ENCODE results near the gene TAS2R9. TPM values are rescaled to one million over a fixed set of nuclear protein-coding genes. Genes with fewer than 3 reads are reported as not detected.

Gene TAS2R9
- total RNA-seq (not detected in 2 replicates), polyA plus RNA-seq (not detected in 2 replicates), polyA minus RNA-seq (0.66 and 1.3 TPM in 2 replicates), Bru-seq, nascent RNA (percentile 36 among the genes with signal in this experiment), BruChase-seq, experiment 1, labeled RNA remaining after a 6-hour chase (percentile 33 among the genes with signal in this experiment), BruChase-seq, experiment 2, labeled RNA remaining after a 2-hour chase (percentile 54 among the genes with signal in this experiment)
- polyA plus RNA-seq (2011; cell fraction: cytosol; rRNA removed) = not detected in 2 replicates
- 0.49 and 1.0 TPM in 2 replicates for polyA plus RNA-seq (2011; cell fraction: nucleus; rRNA removed)
- not detected in 2 replicates for polyA plus RNA-seq (2012)
- not detected for polyA minus RNA-seq (2011; cell fraction: cytosol; rRNA and poly(A)+ RNA removed)
- 6.7 and 6.8 TPM in 2 replicates for polyA minus RNA-seq (2011; cell fraction: nucleus; rRNA and poly(A)+ RNA removed)
- long read RNA-seq = 0 reads

DNA sequence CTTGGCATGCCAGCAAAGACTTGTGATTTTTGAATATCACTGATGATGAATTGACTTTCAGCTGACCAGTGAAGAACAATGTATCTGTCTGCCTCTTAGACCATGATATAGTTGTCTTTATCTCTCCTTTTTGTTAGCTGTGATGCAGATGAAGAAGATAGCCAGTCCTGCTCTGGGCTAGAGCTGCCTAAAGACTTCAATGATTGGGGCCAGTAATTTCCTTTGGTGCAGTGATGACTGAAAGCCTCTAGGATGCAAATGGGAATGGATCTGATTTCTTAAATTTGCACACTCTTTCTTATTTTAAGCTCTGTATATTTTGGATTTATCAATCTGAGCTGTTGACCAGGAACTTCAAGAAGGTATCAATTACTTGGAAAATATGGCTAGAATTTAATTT lies at the start of gene TAS2R9:
TAS2R9 (minus strand) TSS at position 101 of the 400 bp plus-strand sequence; CDS start at position 8, 93 bp downstream.
- Histone ChIP-seq H3K9me1 (replicated peaks; ENCODE audit: control insufficient read depth, extremely low read depth, insufficient read depth, low read length) (no peaks in the 10 kb centered on the region), H4K20me1 (replicated peaks; ENCODE audit: control insufficient read depth, extremely low read depth, insufficient read depth, low read length) (no peaks in the 10 kb centered on the region), H3K4me2 (ENCODE audit: insufficient read depth, low read length) (no peak within 1 kb of the TSS), H3K4me3 (replicated peaks in 1 of 3; ENCODE audit: insufficient read depth in 1 of 3, low read depth in 1 of 3, low read length in 3 of 3) (no peak within 1 kb of the TSS), H2AFZ (ENCODE audit: low read depth, low read length) (no peak within 1 kb of the TSS), H3K79me2 (ENCODE audit: control insufficient read depth, insufficient read depth, low read length) (no peaks in the 10 kb centered on the region), H3K27me3 (ENCODE audit: control insufficient read depth in 2 of 2, insufficient read depth in 2 of 2, low read length in 2 of 2) (peaks cover 4 to 19% of the 10 kb centered on the region in 2 experiments), H3K9me3 (replicated peaks; ENCODE audit: control insufficient read depth, insufficient read depth, low read length) (no peaks in the 10 kb centered on the region), H3K9ac (replicated peaks; ENCODE audit: extremely low read depth, insufficient read depth, low read length) (no peak within 1 kb of the TSS), H3K27ac (ENCODE audit: insufficient read depth, low read depth, low read length) (no peak within 1 kb of the TSS), H3K4me1 (ENCODE audit: control insufficient read depth, extremely low read depth, insufficient read depth, low read length) (no peaks in the 10 kb centered on the region), H3K36me3 (ENCODE audit: control insufficient read depth in 2 of 2, extremely low read depth in 1 of 2, insufficient read depth in 2 of 2, low read length in 2 of 2) (no peaks in the 10 kb centered on the region)
- BruUV-seq (replicated peaks) = no TSS peak
- DNase-seq (ENCODE audit: low read depth, low spot score) (no peak), FAIRE-seq (no peak)
- POLR2A ChIA-PET = no interaction called here
- intact Hi-C loops (cut with micrococcal nuclease) = no loop called here
- TF ChIP-seq FOS (IDR thresholded peaks at IDR 0.05; ENCODE audit: borderline replicate concordance, insufficient read depth, low read length) (no peak), CTCF (IDR thresholded peaks at IDR 0.05; ENCODE audit: extremely low read depth in 1 of 2, insufficient read depth in 1 of 2, low read depth in 1 of 2, low read length in 2 of 2) (no peak), JUN (IDR thresholded peaks at IDR 0.05; ENCODE audit: borderline replicate concordance, insufficient read depth, insufficient read length, low read depth) (no peak), MYC (IDR thresholded peaks at IDR 0.05; ENCODE audit: low read depth, low read length) (no peak), POLR2AphosphoS5 (IDR thresholded peaks at IDR 0.05; ENCODE audit: insufficient read depth, low read depth, low read length) (no peak), GATA2 (IDR thresholded peaks at IDR 0.05; ENCODE audit: insufficient read depth, insufficient read length, low read depth, low read length) (no peak), POLR2A (IDR thresholded peaks at IDR 0.05; ENCODE audit: low read depth, low read length) (no peak), EZH2 (IDR thresholded peaks at IDR 0.05; ENCODE audit: borderline replicate concordance, low read depth, low read length, severe bottlenecking) (no peak)
- TF ChIP-seq, protein P1, sequence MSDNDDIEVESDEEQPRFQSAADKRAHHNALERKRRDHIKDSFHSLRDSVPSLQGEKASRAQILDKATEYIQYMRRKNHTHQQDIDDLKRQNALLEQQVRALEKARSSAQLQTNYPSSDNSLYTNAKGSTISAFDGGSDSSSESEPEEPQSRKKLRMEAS (IDR thresholded peaks at IDR 0.05; ENCODE audit: insufficient read depth, insufficient read length) = no peak
- dilution Hi-C loops (cut with MboI; ENCODE audit: extremely low pct_ligation_motif_present, low sequenced_read_pairs) = no loop called here
- CTCF ChIA-PET = interaction anchor here (1.0 to 1.3 kb wide), 2 partner anchors 21 to 362 kb away, joined by 3 read pairs; no protein-coding TSS in a partner anchor
